HCT116 (cell line): ENCODE data around the gene SKI.

Source experiments
- CEBPB ChIP-seq: IDR thresholded peaks from 2 replicates; pipeline ENCODE4 v1.6.1; 2012; ENCODE audit warnings: low read depth
- JUND ChIP-seq: IDR thresholded peaks from 2 replicates; pipeline ENCODE4 v1.6.1; 2012
- YY1 ChIP-seq: IDR thresholded peaks from 2 replicates; pipeline ENCODE4 v1.6.1; 2011; ENCODE audit warnings: low read length, low read depth, moderate library complexity, mild to moderate bottlenecking; ENCODE audit not compliant: insufficient replicate concordance; ENCODE audit errors: extremely low read depth
- TF ChIP-seq, protein P1 (sequence below), 3 experiments: fragments of 200-600 bp in 1 of 3; sonication (generic) in 1 of 3; IDR thresholded peaks in 2 of 3; conservative IDR thresholded peaks in 1 of 3; 2 replicates each; pipeline ENCODE4 v1.5.1; 2012 to 2017; ENCODE audit warnings: low read depth in 2 of 3, low read length in 2 of 3, antibody characterized with exemption in 1 of 3, borderline replicate concordance in 1 of 3, control low read depth in 1 of 3, mild to moderate bottlenecking in 1 of 3, mixed read lengths in 1 of 3, mixed run types in 1 of 3, moderate library complexity in 1 of 3; ENCODE audit not compliant: insufficient read depth in 1 of 3

- TF ChIP-seq, protein P1, sequence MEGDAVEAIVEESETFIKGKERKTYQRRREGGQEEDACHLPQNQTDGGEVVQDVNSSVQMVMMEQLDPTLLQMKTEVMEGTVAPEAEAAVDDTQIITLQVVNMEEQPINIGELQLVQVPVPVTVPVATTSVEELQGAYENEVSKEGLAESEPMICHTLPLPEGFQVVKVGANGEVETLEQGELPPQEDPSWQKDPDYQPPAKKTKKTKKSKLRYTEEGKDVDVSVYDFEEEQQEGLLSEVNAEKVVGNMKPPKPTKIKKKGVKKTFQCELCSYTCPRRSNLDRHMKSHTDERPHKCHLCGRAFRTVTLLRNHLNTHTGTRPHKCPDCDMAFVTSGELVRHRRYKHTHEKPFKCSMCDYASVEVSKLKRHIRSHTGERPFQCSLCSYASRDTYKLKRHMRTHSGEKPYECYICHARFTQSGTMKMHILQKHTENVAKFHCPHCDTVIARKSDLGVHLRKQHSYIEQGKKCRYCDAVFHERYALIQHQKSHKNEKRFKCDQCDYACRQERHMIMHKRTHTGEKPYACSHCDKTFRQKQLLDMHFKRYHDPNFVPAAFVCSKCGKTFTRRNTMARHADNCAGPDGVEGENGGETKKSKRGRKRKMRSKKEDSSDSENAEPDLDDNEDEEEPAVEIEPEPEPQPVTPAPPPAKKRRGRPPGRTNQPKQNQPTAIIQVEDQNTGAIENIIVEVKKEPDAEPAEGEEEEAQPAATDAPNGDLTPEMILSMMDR (IDR thresholded peaks at IDR 0.05 in 2 of 3, conservative IDR thresholded peaks at IDR 0.05 in 1 of 3; ENCODE audit: borderline replicate concordance in 1 of 3, insufficient read depth in 1 of 3, low read depth in 2 of 3, low read length in 2 of 3) = no peak
- TF ChIP-seq JUND (no peak), YY1 (no peak), CEBPB (no peak)
These were observed 106.2 kb downstream of the SKI start for GRCh38 chr1:2334366-2334765.
